HEK293T (cell line): Measurements from ENCODE around the gene COIL.

Experiments used
- ELF4 ChIP-seq: fragments of 450-650 bp; IDR thresholded peaks from 2 replicates; pipeline ENCODE4 v1.6.1; 2017; ENCODE audit warnings: antibody characterized with exemption
- FOXM1 ChIP-seq: fragments of 450-650 bp; IDR thresholded peaks from 2 replicates; pipeline ENCODE4 v1.6.1; 2017; ENCODE audit warnings: mild to moderate bottlenecking, borderline replicate concordance
- HDGF ChIP-seq: fragments of 450-650 bp; IDR thresholded peaks from 2 replicates; pipeline ENCODE4 v1.6.1; 2017; ENCODE audit warnings: antibody characterized with exemption, borderline replicate concordance

- no peak for TF ChIP-seq FOXM1
- no peak for TF ChIP-seq ELF4
- no peak for TF ChIP-seq HDGF
Measured at GRCh38 chr17:56917559-56918296, 43.1 kb downstream of the COIL start.
